ENCODE measurements around the gene MOCS1.
A peak's percentile ranks its signal among the peaks of the same experiment; 100 is the strongest.
"Not testable (repeated sequence)": the region's sequence is repeated elsewhere in the genome, so short reads cannot be mapped to it uniquely, and the experiment has no call there.

The MOCS1 gene

DNA sequence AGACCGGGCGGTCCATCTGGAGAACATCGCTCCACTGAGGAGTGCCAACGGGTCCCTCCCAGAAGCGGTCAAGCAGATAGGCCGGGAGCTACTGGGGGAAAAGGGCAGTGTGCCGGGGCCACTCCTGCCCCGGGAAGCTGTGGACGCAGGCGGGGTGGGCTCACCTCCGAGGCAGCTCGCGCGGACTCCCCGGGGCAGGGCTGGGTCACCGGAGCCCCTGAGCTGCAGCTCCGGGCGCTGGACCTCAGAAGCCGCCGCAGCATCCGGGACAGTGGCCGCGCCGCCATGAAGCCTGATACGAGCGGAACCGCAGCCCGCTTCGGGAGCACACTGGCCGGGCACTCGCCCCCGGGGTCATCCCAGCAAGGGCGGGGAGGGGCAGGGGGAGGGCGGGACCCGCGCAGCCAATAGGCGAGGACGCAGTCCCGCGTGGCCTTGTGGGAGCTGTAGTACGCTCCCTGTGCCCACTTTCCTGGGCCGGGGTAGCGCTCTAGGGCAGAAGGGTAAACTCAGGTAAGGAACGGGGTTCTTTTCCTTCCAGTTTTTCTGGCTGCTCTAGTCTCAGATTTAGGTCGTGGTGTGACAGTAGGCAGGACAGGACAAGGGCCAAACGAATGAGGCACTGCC is at the start of gene MOCS1:
Gene MOCS1 (minus strand): TSS at position 332 of the 627 bp plus-strand sequence. CDS start 45 bp downstream, at position 287.
- DNase-seq, result no peak

DNA sequence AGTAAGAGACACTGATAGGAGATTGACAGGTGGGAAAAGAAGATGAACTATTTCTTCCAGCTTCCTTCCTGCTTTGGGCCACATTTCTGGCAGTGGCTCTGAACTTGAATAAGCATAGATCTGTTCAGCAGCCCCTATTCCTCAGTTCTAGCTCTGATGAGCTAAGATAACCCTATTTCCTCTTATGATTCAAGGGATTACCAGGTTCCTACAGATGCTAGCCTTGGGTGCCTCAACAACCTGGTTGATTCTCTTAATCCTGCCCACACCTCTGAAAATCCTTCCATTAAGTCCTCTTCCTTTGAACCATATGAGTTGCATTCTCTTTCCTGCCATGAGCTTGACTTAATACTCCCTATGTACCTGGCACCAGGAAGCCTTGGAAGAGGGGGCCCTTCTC is 49.8 kb upstream of the MOCS1 start:
- no peak for DNase-seq

DNA sequence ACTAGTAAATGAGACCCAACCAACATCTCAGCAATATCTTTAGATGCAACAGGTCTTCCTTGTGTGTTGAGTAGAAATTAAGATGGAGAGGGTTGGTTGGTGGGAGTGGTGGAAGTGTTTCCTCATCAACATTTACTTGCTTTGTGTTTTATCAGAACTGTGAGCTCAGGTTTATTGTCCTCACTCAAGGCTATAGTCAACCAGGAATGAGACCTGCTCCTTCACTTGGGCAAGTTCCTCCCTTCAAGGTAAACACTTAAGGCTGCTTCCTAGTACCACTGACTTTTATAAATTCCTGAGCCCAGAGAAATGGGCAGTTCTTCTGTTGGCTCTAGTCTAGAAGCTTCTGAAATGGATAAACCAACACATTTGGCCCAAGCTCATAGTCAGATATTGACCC is 48.9 kb upstream of the MOCS1 start:
- DNase-seq, result no peak

DNA sequence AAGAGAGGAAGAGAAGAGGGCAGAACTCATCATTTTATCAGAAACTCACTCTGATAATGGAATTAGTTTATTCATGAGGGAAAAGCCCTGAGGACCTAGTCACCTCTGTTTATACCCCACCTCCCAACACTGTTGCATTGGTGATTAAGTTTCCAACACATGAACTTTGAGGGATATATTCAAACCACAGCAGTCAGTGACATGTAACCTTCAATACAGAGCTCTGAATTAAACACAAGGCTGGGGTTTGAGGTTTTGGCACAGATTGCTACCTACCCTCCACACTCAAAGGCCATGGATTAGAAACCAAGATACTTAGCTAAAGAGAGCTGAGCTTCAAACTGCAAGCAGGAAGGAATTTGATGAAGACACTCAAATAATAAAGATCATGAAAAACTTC is 48.5 kb upstream of the MOCS1 start:
- no peak for DNase-seq

DNA sequence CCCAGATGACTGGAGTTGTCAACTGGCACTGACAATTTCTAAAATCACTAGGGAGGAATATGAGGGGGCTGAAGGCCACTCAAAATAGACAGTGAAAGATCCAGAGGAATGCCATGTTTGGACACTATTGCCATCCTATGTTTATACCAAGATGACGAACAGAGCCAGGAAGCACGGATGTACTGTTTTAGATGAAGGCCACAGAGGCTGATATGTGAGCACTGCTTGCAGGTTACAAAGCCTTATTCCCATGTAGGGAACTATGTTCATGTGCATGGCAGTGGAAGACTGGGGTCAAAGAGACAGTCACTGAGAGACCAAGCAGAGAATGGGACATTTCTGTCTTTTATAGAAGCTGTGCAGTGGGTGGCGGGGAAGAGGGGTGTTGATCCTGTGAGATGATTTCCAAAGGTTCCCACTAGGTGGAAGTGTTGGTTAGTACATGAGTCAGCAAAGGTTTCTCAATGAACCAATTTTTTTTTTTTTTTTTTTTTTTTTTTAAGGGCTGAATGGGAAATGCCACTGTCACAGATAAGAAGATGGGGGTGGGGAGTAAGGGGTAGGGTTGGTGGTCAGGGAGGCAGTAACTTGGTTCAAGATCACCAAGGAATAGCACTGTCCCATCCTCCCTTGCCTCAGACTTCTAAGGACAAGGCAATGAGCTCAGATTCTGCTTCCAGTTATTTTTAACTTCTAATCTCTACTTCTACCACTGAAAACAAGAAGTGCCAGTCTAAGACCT is 46.7 kb upstream of the MOCS1 start:
- peak; percentile 3 for DNase-seq

DNA sequence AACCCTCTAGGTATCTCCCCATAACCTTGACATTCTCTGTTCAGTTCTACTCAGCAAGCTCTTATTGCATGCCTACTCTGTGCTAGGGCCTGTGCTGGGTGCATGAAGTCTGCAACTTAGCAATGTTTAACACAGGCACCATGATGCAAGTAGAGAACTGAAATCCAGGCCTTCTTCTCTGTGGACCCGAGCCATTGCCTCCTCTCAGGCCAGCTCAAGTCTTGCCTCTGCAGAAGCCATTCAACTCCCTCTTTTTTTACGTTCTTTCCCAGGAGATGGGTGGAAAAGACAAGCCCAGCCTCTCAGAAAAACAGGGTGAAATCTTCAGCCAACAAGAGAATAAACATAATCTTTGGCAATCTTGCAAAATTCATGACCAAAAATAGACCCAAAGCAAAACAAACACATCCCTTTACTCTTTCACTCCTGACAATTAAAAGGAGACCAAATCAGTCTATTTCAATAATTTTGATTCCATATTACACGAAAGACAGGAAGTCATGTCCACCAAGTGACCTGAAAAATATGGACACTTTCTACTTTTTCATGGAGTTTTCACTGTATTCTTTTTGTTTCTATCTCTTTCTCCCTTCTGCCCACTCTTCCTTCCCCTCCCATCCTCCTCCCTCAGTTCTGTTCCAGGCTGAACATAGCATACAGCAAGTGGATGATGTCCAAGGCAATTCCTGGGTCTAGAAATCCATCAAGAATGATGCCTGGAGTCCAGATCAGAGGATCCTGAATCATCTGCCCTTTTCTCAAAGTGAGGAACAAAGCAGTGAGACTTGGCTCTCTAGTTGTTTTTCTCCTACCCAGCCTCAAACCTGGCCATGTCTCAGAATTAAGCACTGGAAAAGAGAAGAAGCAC is 45.4 kb upstream of the MOCS1 start:
- DNase-seq, result no peak

DNA sequence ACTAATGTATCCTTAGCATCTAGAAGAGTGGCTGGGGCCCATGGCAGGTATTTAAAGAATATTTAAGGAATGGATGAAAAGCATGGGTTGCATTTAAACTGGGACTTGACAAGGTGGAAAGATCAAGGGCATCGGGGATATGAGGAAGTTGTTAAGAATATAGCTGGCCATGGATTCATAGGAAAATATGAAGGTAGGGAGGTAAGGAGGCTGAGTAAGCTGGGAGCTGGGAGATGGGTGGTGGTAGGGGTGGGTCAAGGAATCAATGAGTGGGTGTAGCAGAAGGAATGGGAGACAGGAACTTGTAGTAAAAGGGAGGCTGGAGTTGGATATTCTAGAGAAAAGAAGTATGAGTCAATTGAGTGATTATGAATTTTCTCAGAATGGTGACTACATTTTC is 44.0 kb upstream of the MOCS1 start:
- DNase-seq, result no peak

DNA sequence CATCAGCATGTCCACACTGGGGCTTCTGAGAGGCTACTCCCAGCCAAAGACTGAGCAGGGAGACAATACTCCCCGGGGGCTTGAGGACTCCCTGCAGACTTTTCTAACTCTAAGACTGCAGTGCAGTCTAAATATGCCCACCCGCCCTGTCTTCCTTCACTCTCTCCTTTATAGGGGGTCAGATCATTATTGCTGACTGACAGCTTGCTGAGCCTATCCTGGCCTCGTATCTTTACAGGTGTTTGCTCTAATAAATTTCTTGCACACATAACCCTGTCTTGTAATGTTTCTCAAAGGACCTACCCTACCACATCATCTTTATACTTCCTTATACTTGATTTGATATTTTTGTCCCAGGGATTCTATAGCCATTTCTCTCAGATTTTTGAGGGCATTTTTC is 39.4 kb upstream of the MOCS1 start:
- no peak for DNase-seq

DNA sequence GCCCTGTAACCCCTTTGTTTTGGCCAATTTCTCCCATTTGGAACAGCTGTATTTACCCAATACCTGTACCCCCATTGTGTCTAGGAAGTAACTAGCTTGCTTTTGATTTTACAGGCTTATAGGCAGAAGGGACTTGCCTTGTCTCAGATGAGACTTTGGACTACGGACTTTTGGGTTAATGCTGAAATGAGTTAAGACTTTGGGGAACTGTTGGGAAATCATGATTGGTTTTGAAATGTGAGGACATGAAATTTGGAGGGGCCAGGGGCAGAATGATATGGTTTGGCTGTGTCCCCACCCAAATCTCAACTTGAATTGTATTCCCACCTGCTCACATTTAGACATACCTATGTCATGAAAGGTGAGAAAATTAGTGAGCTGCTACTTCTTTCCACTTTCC is 38.5 kb upstream of the MOCS1 start:
- DNase-seq, result not testable (repeated sequence)

DNA sequence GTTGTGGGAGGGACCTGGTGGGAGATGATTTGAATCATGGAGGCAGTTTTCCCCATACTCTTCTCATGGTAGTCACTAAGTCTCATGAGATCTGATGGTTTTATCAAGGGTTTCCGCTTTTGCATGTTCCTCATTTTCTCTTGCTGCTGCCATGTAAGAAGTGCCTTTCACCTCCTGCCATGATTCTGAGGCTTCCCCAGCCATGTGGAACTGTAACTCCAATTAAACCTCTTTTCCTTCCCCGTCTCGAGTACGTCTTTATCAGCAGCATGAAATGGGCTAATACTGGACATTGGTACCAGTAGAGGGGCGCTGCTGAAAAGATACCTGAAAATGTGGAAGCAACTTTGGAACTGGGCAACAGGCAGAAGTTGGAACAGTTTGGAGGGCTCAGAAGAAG is 36.9 kb upstream of the MOCS1 start:
- DNase-seq, result not testable (repeated sequence)

DNA sequence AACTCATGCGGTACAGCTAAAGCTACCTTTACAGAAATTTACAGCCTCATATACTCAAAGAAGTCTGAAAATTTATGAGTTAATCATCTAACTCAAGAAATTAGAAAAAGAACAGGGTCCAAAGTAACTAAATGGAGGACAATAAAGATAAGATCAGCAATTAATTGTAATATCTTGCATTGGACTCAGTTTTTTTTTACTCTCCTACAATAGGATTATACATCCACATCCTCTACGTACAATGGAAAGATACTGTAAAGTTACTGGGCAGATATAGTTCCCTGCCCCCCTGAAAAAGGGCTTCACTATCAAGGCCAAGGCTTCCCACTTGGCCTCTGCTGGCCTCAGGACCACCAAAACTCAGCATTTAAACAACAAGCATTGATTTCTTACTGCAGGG is 31.5 kb upstream of the MOCS1 start:
- DNase-seq, result no peak

DNA sequence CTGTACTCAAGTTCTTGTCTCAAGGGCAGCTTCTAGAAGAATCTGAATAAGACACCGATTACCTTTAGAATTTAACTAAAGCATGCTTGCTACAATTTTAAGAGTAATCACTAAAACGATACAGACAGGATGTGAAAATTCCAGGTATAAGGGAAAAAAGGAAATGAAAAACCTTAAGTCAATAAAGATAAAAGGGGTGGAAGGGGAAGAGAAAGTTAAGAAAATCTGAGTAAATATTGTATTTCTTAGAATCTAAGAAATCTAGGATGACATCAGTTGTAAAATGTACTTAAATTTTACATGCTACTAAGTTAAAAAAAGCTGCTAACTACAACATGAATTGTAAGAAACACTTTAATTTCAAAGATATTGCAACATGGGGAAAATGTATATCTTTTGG is 30.3 kb upstream of the MOCS1 start:
- no peak for DNase-seq

DNA sequence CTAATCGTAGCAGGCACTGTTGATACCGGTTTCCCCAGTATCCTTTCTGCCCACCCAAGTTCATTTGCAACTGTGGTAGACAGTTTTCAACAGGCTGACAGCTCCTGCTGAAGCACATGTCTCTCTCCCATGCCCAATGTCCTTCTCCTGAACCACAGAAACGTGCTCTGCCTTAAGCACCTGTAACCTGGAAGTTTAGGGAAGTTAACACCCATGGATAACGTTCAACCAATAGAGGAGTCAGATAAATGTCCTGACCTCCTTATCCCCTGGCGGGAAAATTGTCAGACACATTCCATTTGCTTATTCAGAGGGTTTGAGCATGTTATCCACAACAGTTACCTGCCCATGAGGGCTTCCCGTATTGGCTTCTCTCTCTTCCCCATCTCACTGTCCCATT is 29.8 kb upstream of the MOCS1 start:
- DNase-seq, result no peak

DNA sequence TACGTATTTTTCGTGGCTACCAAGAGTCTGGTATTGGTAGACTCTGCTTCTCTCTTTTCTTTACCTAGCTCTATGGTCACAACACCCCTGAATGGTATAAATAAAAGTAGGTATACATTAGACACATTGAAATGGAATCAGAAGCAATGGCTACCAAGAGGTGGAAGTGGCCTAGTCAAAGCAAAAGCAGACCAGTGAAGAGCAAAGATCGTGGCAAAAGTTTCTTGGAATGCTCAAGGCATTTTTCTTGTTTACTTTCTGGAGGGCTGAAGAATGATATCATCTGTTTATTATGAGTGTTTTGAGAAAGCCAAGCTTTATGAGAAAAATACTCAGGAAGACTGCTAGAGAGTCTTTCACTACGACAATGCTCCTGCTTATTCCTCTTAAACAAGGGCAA is 28.6 kb upstream of the MOCS1 start:
- no peak for DNase-seq

DNA sequence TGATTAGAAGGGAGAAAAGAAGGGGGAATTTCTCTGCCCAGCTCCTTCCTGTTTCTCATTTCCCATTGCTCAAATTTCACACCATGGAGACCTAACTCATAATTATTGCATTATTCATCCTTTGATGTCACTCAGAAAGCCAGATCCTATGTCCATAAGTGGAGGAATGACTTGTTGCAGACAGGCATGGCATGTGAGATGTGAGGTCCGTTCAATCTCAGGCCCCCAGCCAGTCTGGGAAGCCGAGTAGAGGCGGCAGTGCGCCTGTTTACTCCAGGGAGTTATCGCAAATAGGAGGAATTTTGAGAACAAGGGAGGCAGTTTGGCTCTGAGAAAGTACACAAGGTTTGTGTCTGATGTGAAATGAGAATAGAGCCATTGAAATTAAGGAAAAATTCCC is 26.9 kb upstream of the MOCS1 start:
- no peak for DNase-seq

DNA sequence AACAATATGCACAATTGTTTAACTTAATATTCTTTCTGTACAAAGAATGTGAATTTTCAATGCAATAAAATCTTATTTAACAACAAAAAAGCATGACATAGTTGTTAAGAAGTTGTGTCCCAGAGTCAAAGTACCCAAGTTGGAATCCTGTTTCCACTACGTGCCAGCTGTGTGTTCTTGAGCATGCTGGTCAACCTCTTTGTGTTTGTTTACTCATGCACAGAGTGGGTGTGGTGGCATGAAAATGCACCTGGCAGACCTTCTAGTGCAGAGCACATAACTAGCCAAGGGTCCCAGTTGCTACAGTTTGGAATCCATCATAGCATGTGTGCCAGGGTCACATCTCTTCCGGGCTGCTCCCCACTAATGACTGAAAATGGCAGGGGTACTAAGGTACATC is 24.7 kb upstream of the MOCS1 start:
- no peak for DNase-seq

DNA sequence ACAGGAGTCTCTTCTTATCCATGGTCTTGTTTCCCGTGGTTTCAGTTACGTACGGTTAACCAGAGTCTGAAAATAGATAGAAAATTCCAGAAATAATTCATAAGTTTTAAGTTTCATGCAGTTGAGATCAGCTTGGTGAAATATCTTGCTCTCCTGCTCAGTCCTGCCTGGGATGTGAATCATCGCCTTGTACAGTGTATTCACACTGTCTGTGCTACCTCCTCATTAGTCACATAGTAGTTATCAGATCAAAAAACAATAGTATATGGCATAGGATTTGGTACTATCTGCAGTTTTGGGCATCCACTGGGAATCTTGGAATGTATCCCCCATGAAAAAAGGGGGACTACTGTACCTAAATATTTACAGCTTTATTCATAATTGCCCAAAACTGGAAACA is 22.7 kb upstream of the MOCS1 start:
- no peak for DNase-seq

DNA sequence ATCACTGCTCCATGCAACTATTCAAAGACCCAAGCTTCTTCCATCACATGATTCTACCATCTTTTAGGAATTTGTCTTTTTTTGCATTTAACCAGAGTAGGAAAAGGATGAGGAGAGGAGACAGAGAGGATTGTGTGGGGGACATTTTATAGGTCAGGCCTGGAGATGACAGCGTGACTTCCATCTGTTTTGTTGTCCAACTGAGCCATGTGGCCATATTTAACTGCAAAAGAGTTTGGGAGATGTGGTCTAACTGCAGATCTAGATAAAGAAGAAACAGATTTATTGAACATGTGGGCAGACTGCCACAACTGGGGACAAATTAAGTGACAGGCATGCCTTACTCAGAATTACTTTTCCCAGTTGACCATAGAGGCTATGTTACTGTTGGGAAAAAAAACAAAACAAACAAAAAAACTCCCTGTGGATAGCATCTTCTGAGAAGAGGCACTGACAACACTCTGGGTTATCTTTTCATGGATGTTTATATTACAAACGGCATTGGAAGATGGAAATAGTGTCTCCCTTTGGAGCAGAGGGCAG is 18.9 kb upstream of the MOCS1 start:
- DNase-seq, result no peak

DNA sequence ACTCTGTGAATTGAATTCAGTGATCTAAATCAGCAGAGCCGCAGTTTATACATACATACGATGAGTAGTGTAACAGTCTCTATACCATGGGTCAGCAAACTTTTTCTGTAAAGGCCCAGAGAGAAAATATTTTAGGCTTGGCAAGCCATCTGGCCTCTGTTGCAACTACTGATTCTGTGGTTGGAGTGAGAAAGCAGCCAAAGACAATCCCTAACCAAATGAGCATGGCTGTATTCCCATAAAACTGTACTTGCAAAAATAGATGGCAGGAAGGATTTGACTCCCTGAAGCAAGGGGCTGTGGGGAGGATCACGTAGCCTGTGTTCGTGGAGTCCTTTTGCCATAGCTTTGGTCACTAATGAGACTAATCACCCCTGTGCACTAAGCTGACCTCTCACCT is 17.9 kb upstream of the MOCS1 start:
- DNase-seq, result no peak

DNA sequence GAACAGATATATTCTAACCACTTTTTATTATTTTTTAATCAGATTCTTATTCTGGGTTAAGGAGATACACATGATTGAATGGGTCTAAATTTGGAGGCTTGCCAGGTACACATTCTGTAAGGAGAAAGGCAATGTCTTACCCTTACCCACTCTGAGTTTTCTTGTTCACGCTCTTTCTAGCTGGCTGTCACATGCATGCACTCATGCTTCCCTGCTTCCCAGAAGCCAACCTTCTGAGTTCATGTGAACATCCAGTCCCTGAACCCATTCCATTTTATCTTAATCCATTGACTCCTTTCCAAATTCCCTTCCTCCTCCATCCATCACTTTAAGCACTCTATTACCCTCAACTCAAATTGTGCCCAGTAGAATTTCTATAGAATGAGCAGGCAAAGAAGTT is 17.5 kb upstream of the MOCS1 start:
- DNase-seq, result no peak

DNA sequence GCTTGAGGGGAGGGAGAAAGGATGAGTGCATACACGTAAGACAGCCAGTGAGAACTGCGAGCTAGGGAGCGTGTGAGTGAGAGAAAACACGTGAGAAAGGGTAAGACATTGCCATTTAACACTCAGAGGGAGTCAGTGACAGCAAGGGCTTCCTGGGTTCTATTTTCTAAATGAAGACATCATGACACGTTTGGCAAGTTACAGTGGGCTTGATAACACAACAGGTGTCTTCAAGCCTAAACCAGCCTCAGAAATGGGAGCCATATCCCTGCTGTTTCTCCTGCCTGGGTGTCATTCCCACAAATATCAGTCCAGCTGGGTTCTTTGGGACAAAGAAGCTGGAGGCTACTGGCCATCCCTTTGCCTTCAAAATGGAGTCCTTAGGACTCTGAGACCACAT is 16.9 kb upstream of the MOCS1 start:
- DNase-seq, result no peak

DNA sequence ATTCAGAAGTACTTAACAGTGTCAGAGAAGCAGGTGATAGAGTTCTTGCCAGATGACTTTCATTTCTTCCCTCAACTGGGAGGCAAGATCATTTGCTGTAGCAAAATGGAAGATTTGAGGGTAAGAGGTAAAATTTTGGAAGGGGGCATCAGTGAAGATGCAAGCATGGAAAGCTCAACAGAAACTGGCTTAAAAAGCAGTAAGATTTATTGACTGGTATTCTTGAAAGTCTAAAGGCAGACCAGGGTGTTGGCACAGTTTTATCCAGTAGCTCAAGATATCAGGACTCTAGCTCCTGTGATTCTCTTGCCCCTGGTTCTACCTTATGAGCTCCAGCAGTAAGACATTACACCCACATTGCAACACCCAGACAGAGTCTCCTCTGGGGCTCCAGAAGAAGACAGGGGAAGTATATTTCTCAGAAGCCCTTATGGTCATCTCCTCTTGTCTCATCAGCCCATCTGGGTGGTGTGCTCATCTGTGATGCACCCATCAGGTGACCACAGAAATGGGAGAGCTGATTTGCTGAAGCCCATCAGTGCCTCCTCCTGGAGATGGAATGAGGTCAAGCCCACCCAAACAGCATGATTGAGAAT is 16.0 kb upstream of the MOCS1 start:
- DNase-seq, result no peak

DNA sequence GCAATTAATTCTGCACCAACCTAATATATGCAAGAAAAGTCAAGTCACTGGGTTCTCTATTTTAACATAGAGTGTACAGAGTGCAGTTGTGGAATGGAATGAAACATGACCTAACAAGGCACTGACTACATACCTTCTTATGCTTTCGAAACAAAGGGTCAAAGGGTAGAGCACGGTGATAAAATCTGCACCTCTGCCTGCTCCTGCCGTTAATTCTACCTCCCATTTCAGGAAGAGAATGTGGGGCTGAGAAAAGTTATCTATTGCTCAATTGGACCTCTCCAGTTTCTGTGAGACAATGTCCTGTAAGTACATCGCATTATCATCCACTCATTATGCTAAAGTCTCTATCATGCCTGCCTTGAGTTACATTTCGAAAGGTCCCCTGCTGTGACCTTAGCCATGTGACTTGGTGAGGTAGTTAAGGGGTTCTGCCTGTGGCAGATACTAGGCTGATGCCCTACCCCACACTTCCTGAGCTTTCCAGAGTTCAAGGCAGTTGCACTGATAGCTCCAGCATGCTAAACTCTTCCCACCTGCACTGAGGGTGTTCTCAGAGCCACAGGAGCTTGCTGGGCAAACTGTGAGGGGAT is 14.0 kb upstream of the MOCS1 start:
- no peak for DNase-seq
